HG02623 (cell line): ENCODE results near the gene FCGR3B.
"Not testable (repeated sequence)": the region's sequence is repeated elsewhere in the genome, so short reads cannot be mapped to it uniquely, and the experiment has no call there.

Experiments used
- ATAC-seq: cut with Tn5 transposase; IDR thresholded peaks from one replicate; pipeline ENCODE4 v1.9.1; 2021; ENCODE audit warnings: moderate library complexity; ENCODE audit not compliant: unreplicated experiment

Gene FCGR3B

GRCh38 chr1:161639203-161639602, 8.2 kb upstream of the FCGR3B start:
- ATAC-seq: not testable (repeated sequence)

- not testable (repeated sequence) for ATAC-seq
Observed at GRCh38 chr1:161638251-161638993, 7.4 kb upstream of the FCGR3B start.

- ATAC-seq: not testable (repeated sequence)
Observed at GRCh38 chr1:161636976-161637375, 6.0 kb upstream of the FCGR3B start.

- ATAC-seq: not testable (repeated sequence)
Observed at GRCh38 chr1:161636189-161636782, 5.3 kb upstream of the FCGR3B start.

GRCh38 chr1:161634993-161635392, 4.0 kb upstream of the FCGR3B start:
- ATAC-seq: not testable (repeated sequence)

- not testable (repeated sequence) for ATAC-seq
Observed at GRCh38 chr1:161630128-161630742, 741 bp downstream of the FCGR3B start.

- ATAC-seq: not testable (repeated sequence)
Observed at GRCh38 chr1:161626445-161627146, 4.4 kb downstream of the FCGR3B start.

GRCh38 chr1:161624605-161625004, 6.4 kb downstream of the FCGR3B start:
- ATAC-seq: not testable (repeated sequence)

GRCh38 chr1:161623401-161624051, 7.5 kb downstream of the FCGR3B start:
- ATAC-seq: not testable (repeated sequence)

- ATAC-seq: peak; percentile 25
Observed at GRCh38 chr1:161622054-161622453, 8.9 kb downstream of the FCGR3B start.

GRCh38 chr1:161621181-161622000, 9.6 kb downstream of the FCGR3B start:
- peak; percentile 38 for ATAC-seq

- not testable (repeated sequence) for ATAC-seq
Observed at GRCh38 chr1:161620399-161620798, 10.6 kb downstream of the FCGR3B start.

- not testable (repeated sequence) for ATAC-seq
Observed at GRCh38 chr1:161618517-161618916, 12.5 kb downstream of the FCGR3B start.

- ATAC-seq: not testable (repeated sequence)
Observed at GRCh38 chr1:161616417-161616816, 14.6 kb downstream of the FCGR3B start.

GRCh38 chr1:161613142-161613514, 17.8 kb downstream of the FCGR3B start:
- not testable (repeated sequence) for ATAC-seq

- ATAC-seq: peak; percentile 92
Observed at GRCh38 chr1:161612322-161613141, 18.4 kb downstream of the FCGR3B start.

- not testable (repeated sequence) for ATAC-seq
Observed at GRCh38 chr1:161611866-161612321, 19.1 kb downstream of the FCGR3B start.

- not testable (repeated sequence) for ATAC-seq
Observed at GRCh38 chr1:161610198-161610597, 20.8 kb downstream of the FCGR3B start.
